Panc1 (cell line): Measurements from ENCODE around the gene BNIP5.

Experiments used
- POLR2AphosphoS5 ChIP-seq: IDR thresholded peaks from 2 replicates; pipeline ENCODE4 v1.6.1; 2012; ENCODE audit warnings: mild to moderate bottlenecking, low read depth, low read length, moderate library complexity
- SIN3A ChIP-seq: IDR thresholded peaks from 2 replicates; pipeline ENCODE4 v1.6.1; 2012; ENCODE audit warnings: low read depth, mild to moderate bottlenecking, low read length, moderate library complexity, borderline replicate concordance; ENCODE audit not compliant: insufficient read depth
- TF ChIP-seq, protein P1 (sequence below): fragments of 450-650 bp; IDR thresholded peaks from 2 replicates; pipeline ENCODE4 v1.5.1; 2017; ENCODE audit warnings: mild to moderate bottlenecking

DNA sequence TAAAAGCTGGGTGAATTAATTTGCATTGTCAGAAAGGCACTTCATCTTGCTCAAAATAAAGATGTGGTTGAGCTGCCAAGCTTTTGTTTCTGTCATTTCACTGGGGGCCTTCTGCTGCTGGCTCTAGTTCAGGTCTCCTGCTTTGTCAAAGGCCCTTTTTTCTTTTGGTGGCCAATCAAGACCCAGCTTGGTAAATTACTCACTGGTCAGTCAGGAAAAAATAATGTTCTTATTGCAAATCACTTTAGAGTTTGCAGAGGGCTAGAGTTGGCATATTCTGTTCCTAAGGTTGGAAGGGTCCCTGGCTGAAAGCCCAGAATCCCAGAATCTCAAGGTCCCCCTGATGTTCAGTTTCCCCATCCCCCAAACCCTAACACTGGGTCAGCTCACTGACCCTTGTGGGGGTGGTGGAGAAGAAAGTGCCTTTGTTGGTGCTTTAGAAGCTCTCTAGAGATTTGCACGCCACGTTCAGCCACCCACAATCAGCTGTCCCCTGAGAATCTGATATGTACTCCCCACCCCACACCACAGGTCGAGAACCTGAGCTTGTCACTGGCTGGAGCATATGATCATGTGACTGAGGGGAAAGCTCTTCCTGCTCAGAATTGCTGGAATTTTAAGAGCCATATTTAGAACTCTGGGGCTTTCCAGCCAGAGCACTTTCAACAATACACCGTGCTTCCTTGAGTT is 21.7 kb upstream of the BNIP5 start:
- TF ChIP-seq, protein P1, sequence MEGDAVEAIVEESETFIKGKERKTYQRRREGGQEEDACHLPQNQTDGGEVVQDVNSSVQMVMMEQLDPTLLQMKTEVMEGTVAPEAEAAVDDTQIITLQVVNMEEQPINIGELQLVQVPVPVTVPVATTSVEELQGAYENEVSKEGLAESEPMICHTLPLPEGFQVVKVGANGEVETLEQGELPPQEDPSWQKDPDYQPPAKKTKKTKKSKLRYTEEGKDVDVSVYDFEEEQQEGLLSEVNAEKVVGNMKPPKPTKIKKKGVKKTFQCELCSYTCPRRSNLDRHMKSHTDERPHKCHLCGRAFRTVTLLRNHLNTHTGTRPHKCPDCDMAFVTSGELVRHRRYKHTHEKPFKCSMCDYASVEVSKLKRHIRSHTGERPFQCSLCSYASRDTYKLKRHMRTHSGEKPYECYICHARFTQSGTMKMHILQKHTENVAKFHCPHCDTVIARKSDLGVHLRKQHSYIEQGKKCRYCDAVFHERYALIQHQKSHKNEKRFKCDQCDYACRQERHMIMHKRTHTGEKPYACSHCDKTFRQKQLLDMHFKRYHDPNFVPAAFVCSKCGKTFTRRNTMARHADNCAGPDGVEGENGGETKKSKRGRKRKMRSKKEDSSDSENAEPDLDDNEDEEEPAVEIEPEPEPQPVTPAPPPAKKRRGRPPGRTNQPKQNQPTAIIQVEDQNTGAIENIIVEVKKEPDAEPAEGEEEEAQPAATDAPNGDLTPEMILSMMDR = no peak
- TF ChIP-seq POLR2AphosphoS5 (no peak), SIN3A (no peak)
